WTC11 (cell line): ENCODE data around the gene ZNF672. TPM values are rescaled to one million over a fixed set of nuclear protein-coding genes. Genes with fewer than 3 reads are reported as not detected.
A peak's percentile ranks its signal among the peaks of the same experiment; 100 is the strongest.

Experiments used
- ATF1 ChIP-seq: sonication (generic); formaldehyde crosslinking; IDR thresholded peaks from 2 replicates; pipeline ENCODE4 v1.8.1; 2023; ENCODE audit warnings: mild to moderate bottlenecking, moderate library complexity, missing genetic modification reagents
- CBFB ChIP-seq: sonication (generic); formaldehyde crosslinking; IDR thresholded peaks from 2 replicates; pipeline ENCODE4 v1.8.1; 2022; ENCODE audit warnings: mild to moderate bottlenecking, low read depth, missing genetic modification reagents
- E2F1 ChIP-seq: sonication (generic); formaldehyde crosslinking; IDR thresholded peaks from 2 replicates; pipeline ENCODE4 v1.8.0; 2022; ENCODE audit warnings: mild to moderate bottlenecking, missing genetic modification reagents
- E2F5 ChIP-seq: sonication (generic); formaldehyde crosslinking; IDR thresholded peaks from 2 replicates; pipeline ENCODE4 v1.8.1; 2022; ENCODE audit warnings: mild to moderate bottlenecking, moderate library complexity, missing genetic modification reagents
- GABPB1 ChIP-seq: sonication (generic); formaldehyde crosslinking; IDR thresholded peaks from 2 replicates; pipeline ENCODE4 v1.8.1; 2023; ENCODE audit warnings: mild to moderate bottlenecking, missing genetic modification reagents
- HMGA2 ChIP-seq: fragments of 250-450 bp; sonication (Bioruptor Pico); IDR thresholded peaks from 2 replicates; pipeline ENCODE4 v1.4.0; 2021; ENCODE audit warnings: mild to moderate bottlenecking, moderate library complexity
- JUN ChIP-seq: sonication (generic); formaldehyde crosslinking; IDR thresholded peaks from 2 replicates; pipeline ENCODE4 v1.8.0; 2023; ENCODE audit warnings: mild to moderate bottlenecking, missing genetic modification reagents
- MXD4 ChIP-seq: fragments of 250-450 bp; sonication (Bioruptor Pico); IDR thresholded peaks from 2 replicates; pipeline ENCODE4 v1.8.0; 2021; ENCODE audit warnings: mild to moderate bottlenecking, moderate library complexity, borderline replicate concordance
- NFE2L1 ChIP-seq: sonication (generic); formaldehyde crosslinking; IDR thresholded peaks from 2 replicates; pipeline ENCODE4 v1.8.1; 2023; ENCODE audit warnings: missing genetic modification reagents
- NFYB ChIP-seq: sonication (generic); formaldehyde crosslinking; conservative IDR thresholded peaks from 2 replicates; pipeline ENCODE4 v1.8.0; 2022; ENCODE audit warnings: low read depth, missing genetic modification reagents
- NR2C2 ChIP-seq: sonication (generic); formaldehyde crosslinking; IDR thresholded peaks from 2 replicates; pipeline ENCODE4 v1.8.0; 2022; ENCODE audit warnings: mild to moderate bottlenecking, missing genetic modification reagents
- NR3C1 ChIP-seq: sonication (generic); formaldehyde crosslinking; conservative IDR thresholded peaks from 2 replicates; pipeline ENCODE4 v1.8.1; 2023; ENCODE audit warnings: low read depth, mild to moderate bottlenecking, missing genetic modification reagents
- SMAD4 ChIP-seq: sonication (generic); formaldehyde crosslinking; IDR thresholded peaks from 2 replicates; pipeline ENCODE4 v1.8.0; 2022; ENCODE audit warnings: mild to moderate bottlenecking, missing genetic modification reagents
- SOX15 ChIP-seq: fragments of 250-450 bp; sonication (Bioruptor Pico); IDR thresholded peaks from 2 replicates; pipeline ENCODE4 v1.9.0; 2021; ENCODE audit warnings: mild to moderate bottlenecking
- SP1 ChIP-seq: sonication (generic); formaldehyde crosslinking; conservative IDR thresholded peaks from 2 replicates; pipeline ENCODE4 v1.8.1; 2022; ENCODE audit warnings: missing genetic modification reagents
- TEAD4 ChIP-seq: sonication (generic); formaldehyde crosslinking; IDR thresholded peaks from 2 replicates; pipeline ENCODE4 v1.8.0; 2022; ENCODE audit warnings: mild to moderate bottlenecking, missing genetic modification reagents
- ZBTB21 ChIP-seq: sonication (generic); formaldehyde crosslinking; IDR thresholded peaks from 2 replicates; pipeline ENCODE4 v1.8.1; 2023; ENCODE audit warnings: mild to moderate bottlenecking, missing genetic modification reagents, borderline replicate concordance
- ZMAT4 ChIP-seq: fragments of 250-450 bp; sonication (Bioruptor Pico); IDR thresholded peaks from 2 replicates; pipeline ENCODE4 v1.9.0; 2021; ENCODE audit warnings: mild to moderate bottlenecking
- ZNF121 ChIP-seq: sonication (generic); formaldehyde crosslinking; IDR thresholded peaks from 2 replicates; pipeline ENCODE4 v1.8.0; 2023; ENCODE audit warnings: missing genetic modification reagents
- ZNF138 ChIP-seq: sonication (generic); formaldehyde crosslinking; conservative IDR thresholded peaks from 2 replicates; pipeline ENCODE4 v1.8.1; 2022; ENCODE audit warnings: mild to moderate bottlenecking, moderate library complexity, missing genetic modification reagents
- ZNF416 ChIP-seq: fragments of 250-450 bp; sonication (Bioruptor Pico); IDR thresholded peaks from 2 replicates; pipeline ENCODE4 v1.9.0; 2021; ENCODE audit warnings: mild to moderate bottlenecking, inconsistent platforms
- ZNF423 ChIP-seq: fragments of 250-450 bp; sonication (Bioruptor Pico); IDR thresholded peaks from 2 replicates; pipeline ENCODE4 v2.1.2; 2022; ENCODE audit warnings: mild to moderate bottlenecking, moderate library complexity
- ZSCAN18 ChIP-seq: fragments of 250-450 bp; sonication (Bioruptor Pico); IDR thresholded peaks from 2 replicates; pipeline ENCODE4 v2.1.2; 2022; ENCODE audit warnings: mild to moderate bottlenecking, moderate library complexity
- total RNA-seq: library from RNA; stranded (reverse); gene quantifications from 3 replicates; pipeline ENCODE4 v1.2.3, GENCODE V29; 2021
- TF ChIP-seq, protein P1 (sequence below): sonication (generic); formaldehyde crosslinking; IDR thresholded peaks from 2 replicates; pipeline ENCODE4 v1.8.0; 2022; ENCODE audit warnings: missing genetic modification reagents
- TF ChIP-seq, protein P2 (sequence below): sonication (generic); formaldehyde crosslinking; IDR thresholded peaks from 2 replicates; pipeline ENCODE4 v1.8.1; 2023; ENCODE audit warnings: mild to moderate bottlenecking, moderate library complexity, missing genetic modification reagents
- TF ChIP-seq, protein P3 (sequence below): fragments of 200-600 bp; IDR thresholded peaks from 2 replicates; pipeline ENCODE4 v1.8.0; 2022; ENCODE audit warnings: antibody characterized with exemption
- TF ChIP-seq, protein P4 (sequence below): sonication (generic); formaldehyde crosslinking; IDR thresholded peaks from 2 replicates; pipeline ENCODE4 v1.8.1; 2022; ENCODE audit warnings: mild to moderate bottlenecking, missing genetic modification reagents, moderate library complexity, borderline replicate concordance
- TF ChIP-seq, protein P5 (sequence below): sonication (generic); formaldehyde crosslinking; IDR thresholded peaks from 2 replicates; pipeline ENCODE4 v1.8.1; 2022; ENCODE audit warnings: low read depth, missing genetic modification reagents, borderline replicate concordance

ZNF672 gene
- total RNA-seq, 1 experiment from 2014 or later: 37.9 TPM

GRCh38 chr1:248873993-248874533, 36.0 kb downstream of the ZNF672 start (continued):
- TF ChIP-seq, protein P1, sequence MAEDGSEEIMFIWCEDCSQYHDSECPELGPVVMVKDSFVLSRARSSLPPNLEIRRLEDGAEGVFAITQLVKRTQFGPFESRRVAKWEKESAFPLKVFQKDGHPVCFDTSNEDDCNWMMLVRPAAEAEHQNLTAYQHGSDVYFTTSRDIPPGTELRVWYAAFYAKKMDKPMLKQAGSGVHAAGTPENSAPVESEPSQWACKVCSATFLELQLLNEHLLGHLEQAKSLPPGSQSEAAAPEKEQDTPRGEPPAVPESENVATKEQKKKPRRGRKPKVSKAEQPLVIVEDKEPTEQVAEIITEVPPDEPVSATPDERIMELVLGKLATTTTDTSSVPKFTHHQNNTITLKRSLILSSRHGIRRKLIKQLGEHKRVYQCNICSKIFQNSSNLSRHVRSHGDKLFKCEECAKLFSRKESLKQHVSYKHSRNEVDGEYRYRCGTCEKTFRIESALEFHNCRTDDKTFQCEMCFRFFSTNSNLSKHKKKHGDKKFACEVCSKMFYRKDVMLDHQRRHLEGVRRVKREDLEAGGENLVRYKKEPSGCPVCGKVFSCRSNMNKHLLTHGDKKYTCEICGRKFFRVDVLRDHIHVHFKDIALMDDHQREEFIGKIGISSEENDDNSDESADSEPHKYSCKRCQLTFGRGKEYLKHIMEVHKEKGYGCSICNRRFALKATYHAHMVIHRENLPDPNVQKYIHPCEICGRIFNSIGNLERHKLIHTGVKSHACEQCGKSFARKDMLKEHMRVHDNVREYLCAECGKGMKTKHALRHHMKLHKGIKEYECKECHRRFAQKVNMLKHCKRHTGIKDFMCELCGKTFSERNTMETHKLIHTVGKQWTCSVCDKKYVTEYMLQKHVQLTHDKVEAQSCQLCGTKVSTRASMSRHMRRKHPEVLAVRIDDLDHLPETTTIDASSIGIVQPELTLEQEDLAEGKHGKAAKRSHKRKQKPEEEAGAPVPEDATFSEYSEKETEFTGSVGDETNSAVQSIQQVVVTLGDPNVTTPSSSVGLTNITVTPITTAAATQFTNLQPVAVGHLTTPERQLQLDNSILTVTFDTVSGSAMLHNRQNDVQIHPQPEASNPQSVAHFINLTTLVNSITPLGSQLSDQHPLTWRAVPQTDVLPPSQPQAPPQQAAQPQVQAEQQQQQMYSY (CRISPR knock-in tag): no peak
- no peak for TF ChIP-seq ZMAT4 (CRISPR knock-in tag)
- TF ChIP-seq, protein P2, sequence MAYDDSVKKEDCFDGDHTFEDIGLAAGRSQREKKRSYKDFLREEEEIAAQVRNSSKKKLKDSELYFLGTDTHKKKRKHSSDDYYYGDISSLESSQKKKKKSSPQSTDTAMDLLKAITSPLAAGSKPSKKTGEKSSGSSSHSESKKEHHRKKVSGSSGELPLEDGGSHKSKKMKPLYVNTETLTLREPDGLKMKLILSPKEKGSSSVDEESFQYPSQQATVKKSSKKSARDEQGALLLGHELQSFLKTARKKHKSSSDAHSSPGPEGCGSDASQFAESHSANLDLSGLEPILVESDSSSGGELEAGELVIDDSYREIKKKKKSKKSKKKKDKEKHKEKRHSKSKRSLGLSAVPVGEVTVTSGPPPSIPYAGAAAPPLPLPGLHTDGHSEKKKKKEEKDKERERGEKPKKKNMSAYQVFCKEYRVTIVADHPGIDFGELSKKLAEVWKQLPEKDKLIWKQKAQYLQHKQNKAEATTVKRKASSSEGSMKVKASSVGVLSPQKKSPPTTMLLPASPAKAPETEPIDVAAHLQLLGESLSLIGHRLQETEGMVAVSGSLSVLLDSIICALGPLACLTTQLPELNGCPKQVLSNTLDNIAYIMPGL (CRISPR knock-in tag): no peak
- TF ChIP-seq MXD4 (CRISPR knock-in tag): no peak
- no peak for TF ChIP-seq SMAD4 (CRISPR knock-in tag)
- TF ChIP-seq HMGA2 (CRISPR knock-in tag): no peak; the same call in 1 of the 2 replicates
- TF ChIP-seq SOX15 (CRISPR knock-in tag): no peak
- no peak for TF ChIP-seq NR2C2 (CRISPR knock-in tag)
- TF ChIP-seq SP1 (CRISPR knock-in tag): peak; percentile 55
- no peak for TF ChIP-seq NFE2L1 (CRISPR knock-in tag)
- TF ChIP-seq ZNF138 (CRISPR knock-in tag): no peak
- TF ChIP-seq TEAD4 (CRISPR knock-in tag): no peak
- TF ChIP-seq NR3C1 (CRISPR knock-in tag): no peak
- no peak for TF ChIP-seq ZBTB21
- TF ChIP-seq E2F5 (CRISPR knock-in tag): no peak
- no peak for TF ChIP-seq ZNF423 (CRISPR knock-in tag)
- no peak for TF ChIP-seq ATF1 (CRISPR knock-in tag)
- no peak for TF ChIP-seq GABPB1 (CRISPR knock-in tag)
- TF ChIP-seq ZNF416 (CRISPR knock-in tag): no peak
- TF ChIP-seq NFYB (CRISPR knock-in tag): no peak
- no peak for TF ChIP-seq E2F1 (CRISPR knock-in tag)
- no peak for TF ChIP-seq JUN (CRISPR knock-in tag)
- TF ChIP-seq, protein P3, sequence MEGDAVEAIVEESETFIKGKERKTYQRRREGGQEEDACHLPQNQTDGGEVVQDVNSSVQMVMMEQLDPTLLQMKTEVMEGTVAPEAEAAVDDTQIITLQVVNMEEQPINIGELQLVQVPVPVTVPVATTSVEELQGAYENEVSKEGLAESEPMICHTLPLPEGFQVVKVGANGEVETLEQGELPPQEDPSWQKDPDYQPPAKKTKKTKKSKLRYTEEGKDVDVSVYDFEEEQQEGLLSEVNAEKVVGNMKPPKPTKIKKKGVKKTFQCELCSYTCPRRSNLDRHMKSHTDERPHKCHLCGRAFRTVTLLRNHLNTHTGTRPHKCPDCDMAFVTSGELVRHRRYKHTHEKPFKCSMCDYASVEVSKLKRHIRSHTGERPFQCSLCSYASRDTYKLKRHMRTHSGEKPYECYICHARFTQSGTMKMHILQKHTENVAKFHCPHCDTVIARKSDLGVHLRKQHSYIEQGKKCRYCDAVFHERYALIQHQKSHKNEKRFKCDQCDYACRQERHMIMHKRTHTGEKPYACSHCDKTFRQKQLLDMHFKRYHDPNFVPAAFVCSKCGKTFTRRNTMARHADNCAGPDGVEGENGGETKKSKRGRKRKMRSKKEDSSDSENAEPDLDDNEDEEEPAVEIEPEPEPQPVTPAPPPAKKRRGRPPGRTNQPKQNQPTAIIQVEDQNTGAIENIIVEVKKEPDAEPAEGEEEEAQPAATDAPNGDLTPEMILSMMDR: no peak
- TF ChIP-seq ZNF121 (CRISPR knock-in tag): no peak
- no peak for TF ChIP-seq ZSCAN18 (CRISPR knock-in tag)
- TF ChIP-seq, protein P4, sequence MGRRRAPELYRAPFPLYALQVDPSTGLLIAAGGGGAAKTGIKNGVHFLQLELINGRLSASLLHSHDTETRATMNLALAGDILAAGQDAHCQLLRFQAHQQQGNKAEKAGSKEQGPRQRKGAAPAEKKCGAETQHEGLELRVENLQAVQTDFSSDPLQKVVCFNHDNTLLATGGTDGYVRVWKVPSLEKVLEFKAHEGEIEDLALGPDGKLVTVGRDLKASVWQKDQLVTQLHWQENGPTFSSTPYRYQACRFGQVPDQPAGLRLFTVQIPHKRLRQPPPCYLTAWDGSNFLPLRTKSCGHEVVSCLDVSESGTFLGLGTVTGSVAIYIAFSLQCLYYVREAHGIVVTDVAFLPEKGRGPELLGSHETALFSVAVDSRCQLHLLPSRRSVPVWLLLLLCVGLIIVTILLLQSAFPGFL (CRISPR knock-in tag): no peak
- TF ChIP-seq CBFB (CRISPR knock-in tag): no peak
- TF ChIP-seq, protein P5, sequence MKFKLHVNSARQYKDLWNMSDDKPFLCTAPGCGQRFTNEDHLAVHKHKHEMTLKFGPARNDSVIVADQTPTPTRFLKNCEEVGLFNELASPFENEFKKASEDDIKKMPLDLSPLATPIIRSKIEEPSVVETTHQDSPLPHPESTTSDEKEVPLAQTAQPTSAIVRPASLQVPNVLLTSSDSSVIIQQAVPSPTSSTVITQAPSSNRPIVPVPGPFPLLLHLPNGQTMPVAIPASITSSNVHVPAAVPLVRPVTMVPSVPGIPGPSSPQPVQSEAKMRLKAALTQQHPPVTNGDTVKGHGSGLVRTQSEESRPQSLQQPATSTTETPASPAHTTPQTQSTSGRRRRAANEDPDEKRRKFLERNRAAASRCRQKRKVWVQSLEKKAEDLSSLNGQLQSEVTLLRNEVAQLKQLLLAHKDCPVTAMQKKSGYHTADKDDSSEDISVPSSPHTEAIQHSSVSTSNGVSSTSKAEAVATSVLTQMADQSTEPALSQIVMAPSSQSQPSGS (CRISPR knock-in tag): no peak
